ENCODE data around the gene KRT78.

GRCh38 chr12:52797529-52797894 is 51.3 kb downstream of the KRT78 start:
- TF ChIP-seq POLR2AphosphoS5 (IDR thresholded peaks at IDR 0.05; ENCODE audit: borderline replicate concordance, low read depth, low read length) (no peak), EZH2 (IDR thresholded peaks at IDR 0.05) (no peak), FOXP2 (optimal IDR thresholded peaks at IDR 0.05; ENCODE audit: control extremely low read depth, extremely low read length, insufficient read depth) (no peak)
